Lung (tissue), 12 donors: ENCODE measurements around the gene PPP1R7. TPM values are rescaled to one million over a fixed set of nuclear protein-coding genes. Genes with fewer than 3 reads are reported as not detected.

Experiments used
- ATAC-seq: fragments of 200-7000 bp; cut with Tn5 transposase; one replicate; pipeline ENCODE4 v1.9.1; 2020; ENCODE audit warnings: moderate number of reproducible peaks; ENCODE audit not compliant: insufficient read depth, low FRiP score
- DNase-seq, 3 donors: peaks; one replicate each; pipeline ENCODE4 v3.0.0-alpha.2; 2013 to 2017
- H3K27ac ChIP-seq, 2 donors: one replicate each; pipeline ENCODE4 v1.5.1; 2013; ENCODE audit warnings: mild to moderate bottlenecking in 2 of 2, moderate library complexity in 2 of 2, control low read depth in 1 of 2, inconsistent platforms in 1 of 2, low read depth in 1 of 2, low read length in 1 of 2
- H3K27me3 ChIP-seq, 3 donors: one replicate each; pipeline ENCODE4 v1.5.1; 2013; ENCODE audit warnings: low read length in 2 of 3; ENCODE audit not compliant: control insufficient read depth in 3 of 3, insufficient read depth in 3 of 3
- H3K36me3 ChIP-seq, 4 donors: one replicate each; pipeline ENCODE4 v1.5.1; 2013; ENCODE audit warnings: low read length in 4 of 4, mild to moderate bottlenecking in 1 of 4, moderate library complexity in 1 of 4; ENCODE audit not compliant: control insufficient read depth in 4 of 4, insufficient read depth in 4 of 4
- H3K4me1 ChIP-seq, 5 donors: one replicate each; pipeline ENCODE4 v1.5.1; 2013; ENCODE audit warnings: low read length in 5 of 5, mild to moderate bottlenecking in 2 of 5, moderate library complexity in 1 of 5; ENCODE audit not compliant: control insufficient read depth in 5 of 5, insufficient read depth in 5 of 5
- H3K4me3 ChIP-seq: one replicate; pipeline ENCODE4 v1.5.1; 2013; ENCODE audit warnings: mild to moderate bottlenecking, control low read depth, moderate library complexity
- H3K9ac ChIP-seq, 2 donors: one replicate each; pipeline ENCODE4 v1.5.1; 2013; ENCODE audit warnings: low read length in 2 of 2, control low read depth in 1 of 2; ENCODE audit not compliant: insufficient read depth in 1 of 2
- H3K9me3 ChIP-seq, 4 donors: one replicate each; pipeline ENCODE4 v1.5.1; 2013; ENCODE audit warnings: low read length in 3 of 4, mild to moderate bottlenecking in 1 of 4, moderate library complexity in 1 of 4; ENCODE audit not compliant: control insufficient read depth in 4 of 4, insufficient read depth in 3 of 4
- CTCF ChIP-seq: IDR thresholded peaks from 2 replicates; pipeline ENCODE4 v1.5.1; 2012; ENCODE audit warnings: mild to moderate bottlenecking; ENCODE audit errors: control extremely low read depth, extremely low read depth
- WGBS, 2 donors: extraction: QIAGEN DNeasy Blood & Tissue Kit; methylation state at CpG; one replicate each; pipeline ENCODE4 v1.1.7; 2013; 5-methylcytosine and 5-hydroxymethylcytosine counted together
- polyA plus RNA-seq, 2 donors: library from polyadenylated mRNA; stranded (reverse); fragments of 200-250 nt; gene quantifications; one replicate each; pipeline ENCODE4 v1.2.1, GENCODE V29; 2013
- total RNA-seq, 2 donors: library from RNA; depleted of rRNA in 1 of 2; stranded (reverse); fragments of >200 nt in 1 of 2; gene quantifications; one replicate each; pipeline ENCODE4 v1.2.1, GENCODE V29; 2014 to 2021
- donor health status: control.
- donor health status: control.
- donor health status: Bipolar disorder and iron deficiency.
- donor health status: healthy.
- donor health status: DM: yes; HTN: yes; CAD: no.

PPP1R7 gene
- total and polyA plus RNA-seq, 4 donors: 54.6 to 78.1 (median 65.9) TPM

DNA sequence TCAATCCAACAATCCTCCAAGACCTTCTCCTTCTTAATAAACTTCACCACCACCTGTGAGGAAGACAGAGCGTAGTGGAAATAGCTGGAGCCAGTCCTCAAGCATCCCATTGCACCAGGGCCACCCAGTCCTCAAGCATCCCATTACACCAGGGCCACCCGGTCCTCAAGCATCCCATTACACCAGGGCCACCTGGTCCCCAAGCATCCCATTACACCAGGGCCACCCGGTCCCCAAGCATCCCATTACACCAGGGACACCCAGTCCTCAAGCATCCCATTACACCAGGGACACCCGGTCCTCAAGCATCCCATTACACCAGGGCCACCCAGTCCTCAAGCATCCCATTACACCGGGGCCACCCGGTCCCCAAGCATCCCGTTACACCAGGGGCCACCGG lies 34.9 kb upstream of the PPP1R7 start:
- no peak for TF ChIP-seq CTCF
- no peaks in the 10 kb centered on the region for H3K27me3 ChIP-seq
- H3K9me3 ChIP-seq: no peaks in the 10 kb centered on the region
- no peak overlapping the region for H3K4me3 ChIP-seq
- peaks cover 0 to 15% (median 0%) of the 10 kb centered on the region in 4 donors for H3K36me3 ChIP-seq
- H3K4me1 ChIP-seq: peaks cover 0 to 2% (median 0%) of the 10 kb centered on the region in 5 donors
- 68 to 95% methylated on average over 8 of the region's 8 CpGs for WGBS, 2 donors
- DNase-seq (no peak), ATAC-seq (no peak)
- H3K9ac ChIP-seq: no peak overlapping the region
- no peak overlapping the region for H3K27ac ChIP-seq

GRCh38 chr2:241116606-241117560 lies 33.4 kb upstream of the PPP1R7 start:
- Histone ChIP-seq H3K27me3 (no peaks in the 10 kb centered on the region), H3K9ac (no peak overlapping the region), H3K36me3 (peaks cover 0 to 13% (median 5%) of the 10 kb centered on the region in 4 donors), H3K27ac (no peak overlapping the region), H3K4me3 (no peak overlapping the region), H3K4me1 (peaks cover 0 to 2% (median 0%) of the 10 kb centered on the region in 5 donors), H3K9me3 (no peaks in the 10 kb centered on the region)
- 90 to 94% methylated on average over 32 of the region's 32 CpGs for WGBS, 2 donors
- no peak for TF ChIP-seq CTCF
- DNase-seq: no peak
- no peak for ATAC-seq

DNA sequence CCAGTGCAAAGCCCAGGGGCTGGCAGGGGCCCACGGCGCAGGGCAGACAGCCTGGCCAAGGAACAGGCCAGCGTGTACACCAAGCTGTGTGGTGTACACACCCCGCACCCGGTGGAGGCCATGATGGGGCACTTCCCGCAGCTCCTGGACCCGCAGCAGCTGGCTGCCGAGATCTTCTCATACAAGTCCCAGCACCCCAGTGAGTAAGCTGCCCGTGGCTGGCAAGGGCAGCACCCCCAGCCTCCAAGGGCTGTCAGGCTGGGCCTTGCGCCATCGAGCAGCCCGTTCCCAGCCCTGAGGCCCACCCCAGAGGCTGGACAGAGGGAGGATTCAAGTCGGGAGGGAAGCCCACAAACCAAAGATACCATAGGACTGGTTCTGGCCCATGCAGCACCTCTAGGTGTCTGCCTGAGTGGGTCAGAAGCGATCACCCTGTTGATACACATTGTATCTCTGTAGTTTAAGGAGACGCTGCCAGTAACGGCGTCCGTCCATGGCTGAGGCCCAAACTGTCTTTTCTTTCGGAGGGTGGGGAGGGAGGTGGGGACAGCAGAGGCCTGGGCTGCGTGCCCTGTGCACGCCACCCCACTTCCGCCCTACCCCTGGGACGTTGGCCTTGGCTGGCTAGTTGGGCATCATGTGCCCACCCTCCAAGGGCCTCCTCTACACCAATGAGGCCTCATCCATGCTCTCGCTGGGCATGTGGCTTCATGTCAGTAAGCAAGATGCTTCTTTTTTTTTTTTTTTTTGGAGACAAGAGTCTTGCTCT lies 31.3 kb upstream of the PPP1R7 start:
- DNase-seq: no peak
- 93 to 95% methylated on average over 24 of the region's 24 CpGs for WGBS, 2 donors

More for the DNA sequence above, 31.3 kb upstream of the PPP1R7 start:
- H3K27ac ChIP-seq: no peak overlapping the region
- no peaks in the 10 kb centered on the region for H3K9me3 ChIP-seq
- no peak overlapping the region for H3K4me3 ChIP-seq
- H3K4me1 ChIP-seq: no peaks in the 10 kb centered on the region
- ATAC-seq: no peak
- no peak for TF ChIP-seq CTCF
- H3K27me3 ChIP-seq: no peaks in the 10 kb centered on the region
- H3K9ac ChIP-seq: no peak overlapping the region
- H3K36me3 ChIP-seq: peaks cover 0 to 17% (median 7%) of the 10 kb centered on the region in 4 donors
